ACC112 (cell line): ENCODE results near the gene PACS1.
A peak's percentile ranks its signal among the peaks of the same experiment; 100 is the strongest.

Experiments used
- H2AFZ ChIP-seq: fragments of 200-600 bp; sonication (generic); one replicate; pipeline ENCODE4 v1.6.0; 2017; ENCODE audit warnings: antibody characterized with exemption, low read length; ENCODE audit not compliant: unreplicated experiment
- H3K27ac ChIP-seq: fragments of 200-600 bp; sonication (generic); 2 replicates; pipeline ENCODE4 v1.5.1; 2014; ENCODE audit warnings: low read depth, mild to moderate bottlenecking, antibody characterized with exemption, low read length, moderate library complexity
- H3K27me3 ChIP-seq: fragments of 200-600 bp; sonication (generic); 2 replicates; pipeline ENCODE4 v1.6.1; 2014; ENCODE audit warnings: mild to moderate bottlenecking, antibody characterized with exemption, low read length, moderate library complexity, mixed read lengths; ENCODE audit not compliant: insufficient read depth
- H3K36me3 ChIP-seq: fragments of 200-600 bp; sonication (generic); 2 replicates; pipeline ENCODE4 v1.6.1; 2016; ENCODE audit warnings: mild to moderate bottlenecking, antibody characterized with exemption, low read length, moderate library complexity, mixed read lengths; ENCODE audit not compliant: insufficient read depth
- H3K4me1 ChIP-seq: fragments of 200-600 bp; sonication (generic); one replicate; pipeline ENCODE4 v1.6.1; 2016; ENCODE audit warnings: low read length, mixed read lengths; ENCODE audit not compliant: insufficient read depth, unreplicated experiment, control insufficient read depth
- H3K4me3 ChIP-seq: fragments of 200-600 bp; sonication (generic); 2 replicates; pipeline ENCODE4 v1.5.1; 2014; ENCODE audit warnings: mild to moderate bottlenecking, low read depth, low read length
- H3K79me2 ChIP-seq: fragments of 200-600 bp; sonication (generic); one replicate; pipeline ENCODE4 v1.6.0; 2016; ENCODE audit warnings: low read length; ENCODE audit not compliant: control insufficient read depth, unreplicated experiment, insufficient read depth

The PACS1 gene

GRCh38 chr11:66187453-66187852 lies 117.4 kb downstream of the PACS1 start:
- no peak overlapping the region for H2AFZ ChIP-seq
- H3K36me3 ChIP-seq: no peaks in the 10 kb centered on the region
- H3K4me1 ChIP-seq: peaks cover 18% of the 10 kb centered on the region
- no peak overlapping the region for H3K27ac ChIP-seq
- no peaks in the 10 kb centered on the region for H3K27me3 ChIP-seq
- no peak overlapping the region for H3K4me3 ChIP-seq
- H3K79me2 ChIP-seq: peaks cover 46% of the 10 kb centered on the region

DNA sequence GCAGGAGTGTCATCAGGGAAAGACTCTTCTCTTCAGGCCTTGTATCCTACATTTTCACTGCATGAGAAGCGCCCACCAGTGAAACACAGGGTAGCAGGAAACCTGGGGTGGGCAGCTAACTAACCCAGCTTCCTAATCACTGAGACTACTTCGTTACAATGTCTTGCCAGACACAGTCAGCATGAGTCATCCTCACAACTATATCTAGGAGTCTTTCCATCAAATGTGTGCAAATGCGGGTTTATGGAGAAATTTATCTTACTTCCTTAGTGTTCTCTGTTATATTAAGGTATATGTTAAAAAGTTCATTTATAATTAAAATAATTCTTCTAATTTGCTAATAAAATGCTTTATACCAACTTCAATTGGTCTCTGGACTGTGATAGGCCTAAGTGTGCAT lies 118.5 kb downstream of the PACS1 start:
- H3K36me3 ChIP-seq: no peaks in the 10 kb centered on the region; the same call in 1 of the 2 replicates
- H3K79me2 ChIP-seq: peaks cover 45% of the 10 kb centered on the region
- no peak overlapping the region; the same call in 1 of the 2 replicates for H3K4me3 ChIP-seq
- H2AFZ ChIP-seq: no peak overlapping the region
- peak overlapping the region; percentile 31; the same call in 1 of the 2 replicates for H3K27ac ChIP-seq
- H3K4me1 ChIP-seq: peaks cover 18% of the 10 kb centered on the region
- no peaks in the 10 kb centered on the region for H3K27me3 ChIP-seq

DNA sequence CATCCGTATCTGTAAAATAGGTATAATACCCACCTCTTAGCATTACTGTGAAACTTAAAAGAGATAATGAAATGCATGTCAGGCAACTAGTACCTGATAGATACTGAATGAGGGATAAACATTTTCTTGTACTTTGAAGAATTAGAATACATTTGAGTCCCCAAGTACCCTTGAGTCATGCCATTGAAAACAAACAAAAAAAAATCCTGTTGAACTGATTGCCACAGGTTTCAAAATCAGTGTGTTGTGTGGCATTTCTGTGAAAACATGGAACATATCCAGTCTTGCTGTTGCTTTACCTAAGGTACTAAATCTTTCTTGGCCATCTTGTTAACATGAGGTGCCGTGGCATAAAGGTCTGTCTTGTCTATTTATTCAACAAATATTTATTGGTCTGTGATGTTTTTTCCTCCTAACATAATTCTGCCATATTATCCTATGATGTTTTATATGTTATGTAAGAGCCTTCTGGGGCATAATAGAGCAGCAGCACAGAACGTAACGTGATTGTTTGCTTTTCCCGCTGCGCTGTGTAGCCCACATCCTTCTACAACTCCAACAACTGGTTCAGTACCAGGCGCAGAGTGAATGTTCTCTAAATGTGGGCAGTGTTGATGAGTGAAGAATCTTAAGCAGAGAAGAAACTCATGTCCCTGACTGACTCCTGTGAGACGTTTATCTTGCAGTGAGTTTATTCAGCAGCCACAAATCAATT lies 119.1 kb downstream of the PACS1 start:
- no peak overlapping the region for H2AFZ ChIP-seq
- H3K4me3 ChIP-seq: no peak overlapping the region
- peaks cover 41% of the 10 kb centered on the region for H3K79me2 ChIP-seq
- H3K27ac ChIP-seq: peak overlapping the region; percentile 31; the same call in 1 of the 2 replicates
- no peaks in the 10 kb centered on the region for H3K27me3 ChIP-seq
- H3K36me3 ChIP-seq: no peaks in the 10 kb centered on the region; the same call in 1 of the 2 replicates
- peaks cover 18% of the 10 kb centered on the region for H3K4me1 ChIP-seq

- Histone ChIP-seq H3K79me2 (peaks cover 38% of the 10 kb centered on the region), H2AFZ (no peak overlapping the region), H3K27ac (no peak overlapping the region), H3K4me1 (peaks cover 18% of the 10 kb centered on the region), H3K36me3 (no peaks in the 10 kb centered on the region; the same call in 1 of the 2 replicates), H3K4me3 (no peak overlapping the region), H3K27me3 (no peaks in the 10 kb centered on the region)
Measured at GRCh38 chr11:66190786-66191185, 120.7 kb downstream of the PACS1 start.

GRCh38 chr11:66192181-66192863 lies 122.2 kb downstream of the PACS1 start:
- peaks cover 29% of the 10 kb centered on the region for H3K4me1 ChIP-seq

GRCh38 chr11:66194391-66194790 lies 124.3 kb downstream of the PACS1 start:
- no peak overlapping the region for H3K4me3 ChIP-seq
- H3K27me3 ChIP-seq: no peaks in the 10 kb centered on the region
- H3K27ac ChIP-seq: no peak overlapping the region
- peaks cover 10% of the 10 kb centered on the region for H3K36me3 ChIP-seq
- peaks cover 15% of the 10 kb centered on the region for H3K4me1 ChIP-seq
- peaks cover 17% of the 10 kb centered on the region for H3K79me2 ChIP-seq
- no peak overlapping the region for H2AFZ ChIP-seq

More at GRCh38 chr11:66192181-66192863, 122.2 kb downstream of the PACS1 start:
- Histone ChIP-seq H3K36me3 (no peaks in the 10 kb centered on the region; the same call in 1 of the 2 replicates), H3K4me3 (no peak overlapping the region), H3K79me2 (peaks cover 31% of the 10 kb centered on the region), H2AFZ (no peak overlapping the region), H3K27me3 (no peaks in the 10 kb centered on the region), H3K27ac (no peak overlapping the region)

DNA sequence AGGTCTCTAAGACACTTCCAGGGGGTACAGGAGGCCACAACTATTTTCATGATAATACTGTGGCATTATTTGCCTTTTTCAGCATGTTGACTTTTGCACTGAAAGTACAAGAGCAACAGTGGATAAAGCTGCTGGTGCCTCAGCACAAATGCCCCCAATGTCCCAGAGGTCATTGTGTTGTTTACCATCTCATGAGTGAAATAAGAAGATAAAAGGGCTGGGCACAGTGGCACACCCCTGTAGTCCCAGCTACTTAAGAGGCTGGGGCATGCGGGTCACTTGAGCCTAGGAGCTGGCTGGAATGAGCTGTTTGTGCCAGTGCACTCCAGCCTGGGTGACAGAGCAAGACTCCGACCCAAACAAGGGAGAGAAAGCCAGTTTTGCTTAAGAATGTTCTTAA lies 125.8 kb downstream of the PACS1 start:
- Histone ChIP-seq H3K79me2 (peaks cover 9% of the 10 kb centered on the region), H2AFZ (no peak overlapping the region), H3K36me3 (peaks cover 22% of the 10 kb centered on the region), H3K4me1 (peaks cover 10% of the 10 kb centered on the region), H3K4me3 (no peak overlapping the region), H3K27ac (no peak overlapping the region), H3K27me3 (no peaks in the 10 kb centered on the region)

GRCh38 chr11:66203847-66204246 lies 133.8 kb downstream of the PACS1 start:
- Histone ChIP-seq H3K27ac (no peak overlapping the region), H2AFZ (no peak overlapping the region), H3K4me3 (no peak overlapping the region), H3K36me3 (peaks cover 24% of the 10 kb centered on the region), H3K79me2 (no peaks in the 10 kb centered on the region), H3K27me3 (no peaks in the 10 kb centered on the region), H3K4me1 (no peaks in the 10 kb centered on the region)

GRCh38 chr11:66204412-66204811 lies 134.3 kb downstream of the PACS1 start:
- peaks cover 22% of the 10 kb centered on the region for H3K36me3 ChIP-seq
- H2AFZ ChIP-seq: no peak overlapping the region
- no peaks in the 10 kb centered on the region for H3K27me3 ChIP-seq
- H3K79me2 ChIP-seq: no peaks in the 10 kb centered on the region
- H3K4me3 ChIP-seq: no peak overlapping the region
- peaks cover 5% of the 10 kb centered on the region for H3K4me1 ChIP-seq
- H3K27ac ChIP-seq: no peak overlapping the region

- no peak overlapping the region for H3K4me3 ChIP-seq
- peaks cover 4% of the 10 kb centered on the region; the same call in 1 of the 2 replicates for H3K36me3 ChIP-seq
- H3K4me1 ChIP-seq: peaks cover 7% of the 10 kb centered on the region
- H3K79me2 ChIP-seq: no peaks in the 10 kb centered on the region
- H3K27ac ChIP-seq: no peak overlapping the region
- H3K27me3 ChIP-seq: no peaks in the 10 kb centered on the region
- H2AFZ ChIP-seq: no peak overlapping the region
Measured at GRCh38 chr11:66207816-66208215, 137.7 kb downstream of the PACS1 start.

GRCh38 chr11:66211100-66211499 lies 141.0 kb downstream of the PACS1 start:
- Histone ChIP-seq H3K27ac (no peak overlapping the region), H3K79me2 (no peaks in the 10 kb centered on the region), H3K36me3 (peaks cover 6% of the 10 kb centered on the region), H2AFZ (no peak overlapping the region), H3K4me3 (no peak overlapping the region), H3K27me3 (no peaks in the 10 kb centered on the region), H3K4me1 (peaks cover 7% of the 10 kb centered on the region)
